Sigmoid colon (tissue), 7 donors: ENCODE results near the gene TEX261. TPM values are rescaled to one million over a fixed set of nuclear protein-coding genes. Genes with fewer than 3 reads are reported as not detected.

ENCODE experiments used
- DNase-seq: peaks from one replicate; pipeline ENCODE4 v3.0.0-alpha.2; 2019
- H3K27ac ChIP-seq, 4 donors: fragments of 200-600 bp; sonication (generic); one replicate each; pipeline ENCODE4 v1.5.1; 2016 to 2019; ENCODE audit warnings: mild to moderate bottlenecking in 1 of 4
- H3K27me3 ChIP-seq, 3 donors: fragments of 200-600 bp; sonication (generic); one replicate each; pipeline ENCODE4 v1.5.1; 2019; ENCODE audit warnings: mild to moderate bottlenecking in 1 of 3
- H3K36me3 ChIP-seq, 4 donors: fragments of 200-600 bp; sonication (generic); one replicate each; pipeline ENCODE4 v1.5.1; 2016 to 2019
- H3K4me1 ChIP-seq, 4 donors: fragments of 200-600 bp; sonication (generic); one replicate each; pipeline ENCODE4 v1.5.1; 2017 to 2019
- H3K4me3 ChIP-seq, 4 donors: fragments of 200-600 bp; sonication (generic); one replicate each; pipeline ENCODE4 v1.5.1; 2017 to 2019; ENCODE audit warnings: mild to moderate bottlenecking in 2 of 4, moderate library complexity in 1 of 4
- H3K9me3 ChIP-seq, 4 donors: fragments of 200-600 bp in 3 of 4; sonication (generic) in 3 of 4; one replicate each; pipeline versions ENCODE4 v1.5.1 to v1.6.1; 2013 to 2019
- CTCF ChIP-seq, 4 experiments: fragments of 450-650 bp in 3 of 4; fragments of 200-600 bp in 1 of 4; IDR thresholded peaks; one replicate each; pipeline ENCODE4 v1.5.1; 2016 to 2019; ENCODE audit warnings: antibody characterized with exemption in 4 of 4, mild to moderate bottlenecking in 3 of 4, moderate library complexity in 2 of 4
- EP300 ChIP-seq, 4 donors: sonication (generic); formaldehyde crosslinking; IDR thresholded peaks; one replicate each; pipeline ENCODE4 v1.6.1; 2017; ENCODE audit warnings: antibody characterized with exemption in 4 of 4
- POLR2A ChIP-seq, 2 donors: fragments of 450-650 bp; IDR thresholded peaks; one replicate each; pipeline ENCODE4 v1.6.1; 2016; ENCODE audit warnings: antibody characterized with exemption in 2 of 2, mild to moderate bottlenecking in 2 of 2, moderate library complexity in 2 of 2
- POLR2AphosphoS5 ChIP-seq, 4 donors: sonication (generic); formaldehyde crosslinking; IDR thresholded peaks; one replicate each; pipeline ENCODE4 v1.6.1; 2017; ENCODE audit warnings: antibody characterized with exemption in 4 of 4
- WGBS, 2 donors: extraction: QIAGEN DNeasy Blood & Tissue Kit; methylation state at CpG; one replicate each; pipeline ENCODE4 v1.1.7; 2013; 5-methylcytosine and 5-hydroxymethylcytosine counted together
- intact Hi-C: fragments of 100-400 bp; cut with DNase I; formaldehyde crosslinking; loops from one replicate; pipeline ENCODE4 v1.15.1; 2023
- polyA plus RNA-seq, 3 donors: library from polyadenylated mRNA; stranded (reverse); fragments of 200-250 nt; gene quantifications; one replicate each; pipeline ENCODE4 v1.2.3, GENCODE V29; 2013
- small RNA-seq, 3 donors: library from RNA; depleted of rRNA; stranded (forward); fragments of <200 nt; gene quantifications; one replicate each; pipeline ENCODE3, GENCODE V24; 2016
- total RNA-seq, 4 donors: library from RNA; depleted of rRNA; stranded (reverse); fragments of >200 nt; gene quantifications; one replicate each; pipeline ENCODE4 v1.1.0, GENCODE V29; 2016
- donor health status: healthy with polysubstance abuse.
- donor health status: Bipolar disorder and iron deficiency.
- donor health status: healthy.

Gene TEX261
- total and polyA plus RNA-seq, 7 donors, result 12.0 to 47.6 (median 21.3) TPM

DNA sequence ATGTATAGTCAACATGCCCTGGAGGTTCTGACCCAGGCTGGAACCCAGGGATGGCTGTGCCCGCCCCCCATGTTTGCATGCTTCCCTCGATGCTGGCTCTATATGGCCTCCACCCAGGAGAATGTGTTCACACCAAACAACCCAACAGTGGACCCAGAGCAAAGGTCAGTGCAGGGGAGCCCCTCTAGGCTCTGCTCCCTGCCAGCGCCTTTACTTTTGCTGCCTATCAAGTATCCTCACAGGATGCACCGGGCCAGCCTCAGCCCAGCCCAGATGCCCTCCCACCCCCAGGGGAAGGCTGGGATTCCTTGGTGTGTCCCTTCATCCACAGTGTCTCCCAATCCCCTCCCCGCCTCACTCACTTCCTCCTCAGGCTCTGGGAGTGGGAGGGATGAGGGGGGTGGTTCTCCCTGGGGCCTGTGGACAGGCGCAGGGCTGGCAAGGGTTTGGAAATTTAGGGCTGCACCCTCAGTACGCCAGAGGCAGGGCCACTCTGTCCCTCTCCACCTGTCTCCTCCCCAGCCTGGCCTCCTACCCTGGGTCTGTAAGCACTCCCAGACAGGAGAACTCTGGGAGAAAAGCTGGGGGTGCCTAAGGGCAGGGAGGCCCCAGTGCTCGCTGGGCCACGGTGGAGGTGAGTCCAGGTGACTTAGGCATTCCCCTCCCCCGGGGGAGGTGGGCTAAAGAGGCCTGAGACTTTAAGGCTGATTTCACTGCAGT is 56.6 kb downstream of the TEX261 start:
- 77 to 78% methylated on average over 10 of the region's 10 CpGs for WGBS, 2 donors
- no peak overlapping the region for H3K27ac ChIP-seq
- intact Hi-C loops, result no loop called here
- H3K36me3 ChIP-seq, result no peaks in the 10 kb centered on the region
- no peaks in the 10 kb centered on the region for H3K4me1 ChIP-seq
- no peak for TF ChIP-seq EP300 (IDR thresholded peaks at IDR 0.05)
- peaks cover 0 to 37% (median 7%) of the 10 kb centered on the region in 3 donors for H3K27me3 ChIP-seq
- H3K4me3 ChIP-seq, result no peak overlapping the region
- no peaks in the 10 kb centered on the region for H3K9me3 ChIP-seq
- DNase-seq, result peak; percentile 44

DNA sequence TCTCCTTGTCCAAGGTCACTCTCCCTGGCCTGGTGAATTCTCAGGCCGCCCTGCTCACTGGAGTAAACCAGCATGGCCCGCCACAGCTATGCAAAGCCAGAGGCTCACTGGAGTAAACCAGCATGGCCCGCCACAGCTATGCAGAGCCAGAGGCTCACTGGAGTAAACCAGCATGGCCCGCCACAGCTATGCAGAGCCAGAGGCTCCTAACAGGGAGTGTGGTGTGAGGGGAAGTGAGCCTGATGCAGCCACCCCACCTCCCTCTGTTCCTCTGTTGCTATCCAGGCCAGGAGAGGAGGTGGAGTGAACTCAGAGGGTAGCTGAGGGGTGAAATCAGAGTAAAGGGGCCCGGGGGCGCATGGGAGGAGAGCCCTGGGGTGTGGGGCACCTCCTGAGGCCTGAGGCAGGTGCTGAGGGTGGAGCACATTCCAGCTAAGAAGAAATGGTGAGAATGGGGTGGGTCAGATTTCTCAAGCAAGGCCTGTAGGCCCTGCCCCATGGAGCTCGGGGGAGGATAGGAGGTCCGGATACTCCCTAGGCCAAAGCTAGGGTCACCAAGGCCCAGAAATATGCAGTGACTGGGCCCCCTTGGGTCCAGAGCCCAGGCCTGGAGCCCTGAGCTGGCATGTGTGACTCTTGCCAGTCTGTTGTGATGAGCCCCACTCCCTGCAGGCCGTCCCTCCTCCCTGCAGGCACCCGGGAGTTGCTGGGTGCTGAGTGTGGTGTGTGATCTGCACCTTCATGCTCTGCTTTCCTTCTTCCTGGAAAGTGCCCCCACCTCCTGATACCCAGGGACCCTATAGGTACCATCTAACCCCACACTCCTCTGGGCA is 57.5 kb downstream of the TEX261 start:
- peaks cover 0 to 39% (median 7%) of the 10 kb centered on the region in 3 donors for H3K27me3 ChIP-seq

GRCh38 chr2:70936165-70936978 is 58.3 kb downstream of the TEX261 start:
- intact Hi-C loops, result no loop called here

More for the DNA sequence above, 57.5 kb downstream of the TEX261 start:
- 62 to 70% methylated on average over 9 to 10 of the region's 10 CpGs for WGBS, 2 donors
- TF ChIP-seq POLR2AphosphoS5 (IDR thresholded peaks at IDR 0.05) (no peak), EP300 (IDR thresholded peaks at IDR 0.05) (no peak), CTCF (IDR thresholded peaks at IDR 0.05) (no peak)
- no peaks in the 10 kb centered on the region for H3K36me3 ChIP-seq
- H3K4me3 ChIP-seq, result no peak overlapping the region
- no peaks in the 10 kb centered on the region for H3K9me3 ChIP-seq
- no peak overlapping the region for H3K27ac ChIP-seq
- DNase-seq, result peak; percentile 12
- intact Hi-C loops, result no loop called here
- H3K4me1 ChIP-seq, result no peaks in the 10 kb centered on the region

More at GRCh38 chr2:70936165-70936978, 58.3 kb downstream of the TEX261 start:
- Histone ChIP-seq H3K4me3 (no peak overlapping the region), H3K36me3 (no peaks in the 10 kb centered on the region), H3K27ac (no peak overlapping the region), H3K27me3 (peaks cover 0 to 47% (median 7%) of the 10 kb centered on the region in 3 donors), H3K4me1 (no peaks in the 10 kb centered on the region), H3K9me3 (no peaks in the 10 kb centered on the region)
- TF ChIP-seq POLR2A (IDR thresholded peaks at IDR 0.05) (no peak), EP300 (IDR thresholded peaks at IDR 0.05) (no peak), CTCF (IDR thresholded peaks at IDR 0.05) (no peak), POLR2AphosphoS5 (IDR thresholded peaks at IDR 0.05) (no peak)
- 65 to 79% methylated on average over 10 of the region's 10 CpGs for WGBS, 2 donors
- DNase-seq, result no peak

Small RNA genes lying within 50 kb of the gene (small RNA-seq; reads per million reads assigned to genes)
- 0 reads per million in 3 donors for gene RN7SL160P

Other genes starting within 250 kb of the TEX261 start
- gene ADD2, start 226.7 kb downstream of the TEX261 start, total RNA-seq, result 1 to 10 TPM; 1.3 to 5.8 (median 3.9) TPM
- gene ADD2, start 226.7 kb downstream of the TEX261 start, polyA plus RNA-seq, result 1 to 10 TPM in 1 of 3 donors, under 1 TPM in 1, not detected in 1; under 0.01 to 2.7 TPM
- not detected for gene FIGLA, start 204.2 kb downstream of the TEX261 start, total RNA-seq
- not detected for gene FIGLA, start 204.2 kb downstream of the TEX261 start, polyA plus RNA-seq
- gene CLEC4F, start 174.3 kb downstream of the TEX261 start, total RNA-seq, result under 1 TPM in 1 of 4 donors, not detected in 3; 0.55 TPM
- under 1 TPM in 1 of 3 donors, not detected in 2; 0.15 TPM for gene CLEC4F, start 174.3 kb downstream of the TEX261 start, polyA plus RNA-seq
- gene CD207, start 159.1 kb downstream of the TEX261 start, total RNA-seq, result under 1 TPM in 2 of 4 donors, not detected in 2; 0.27 to 0.71 TPM
- under 1 TPM in 1 of 3 donors, not detected in 2; 0.06 TPM for gene CD207, start 159.1 kb downstream of the TEX261 start, polyA plus RNA-seq
- gene VAX2, start 94.3 kb downstream of the TEX261 start, total RNA-seq, result 1 to 10 TPM in 1 of 4 donors, under 1 TPM in 1, not detected in 2; 0.83 to 1.8 TPM
- under 1 TPM in 2 of 3 donors, not detected in 1; 0.07 to 0.60 TPM for gene VAX2, start 94.3 kb downstream of the TEX261 start, polyA plus RNA-seq
- gene ATP6V1B1, start 59.0 kb downstream of the TEX261 start, total RNA-seq, result 1 to 10 TPM in 1 of 4 donors, under 1 TPM in 1, not detected in 2; 0.66 to 1.9 TPM
- under 1 TPM in 1 of 3 donors, not detected in 2; 0.16 TPM for gene ATP6V1B1, start 59.0 kb downstream of the TEX261 start, polyA plus RNA-seq
- 1 to 10 TPM in 2 of 4 donors, under 1 TPM in 2; 0.49 to 1.9 (median 0.87) TPM for gene ANKRD53, start 16.2 kb downstream of the TEX261 start, total RNA-seq
- gene ANKRD53, start 16.2 kb downstream of the TEX261 start, polyA plus RNA-seq, result 1 to 10 TPM in 2 of 3 donors, not detected in 1; 1.0 to 1.2 TPM
- gene NAGK, start 73.8 kb upstream of the TEX261 start, total RNA-seq, result 10 to 100 TPM; 36.3 to 73.2 (median 64.2) TPM
- 10 to 100 TPM; 60.0 to 93.1 (median 86.5) TPM for gene NAGK, start 73.8 kb upstream of the TEX261 start, polyA plus RNA-seq
- gene MCEE, start 135.4 kb upstream of the TEX261 start, total RNA-seq, result 10 to 100 TPM in 3 of 4 donors, 1 to 10 TPM in 1; 8.1 to 23.5 (median 15.5) TPM
- gene MCEE, start 135.4 kb upstream of the TEX261 start, polyA plus RNA-seq, result 10 to 100 TPM; 14.6 to 46.2 (median 43.2) TPM
- 10 to 100 TPM; 21.0 to 27.1 (median 24.0) TPM for gene MPHOSPH10, start 135.8 kb upstream of the TEX261 start, total RNA-seq
- 10 to 100 TPM; 11.1 to 19.4 (median 15.0) TPM for gene MPHOSPH10, start 135.8 kb upstream of the TEX261 start, polyA plus RNA-seq
- 10 to 100 TPM in 3 of 4 donors, 1 to 10 TPM in 1; 8.0 to 13.2 (median 12.4) TPM for gene PAIP2B, start 232.2 kb upstream of the TEX261 start, total RNA-seq
- 1 to 10 TPM; 1.2 to 2.3 (median 1.8) TPM for gene PAIP2B, start 232.2 kb upstream of the TEX261 start, polyA plus RNA-seq